Lower leg skin (tissue), 3 donors: ENCODE data around the gene CYS1.

Experiments
- POLR2A ChIP-seq, 2 donors: fragments of 450-650 bp; IDR thresholded peaks; one replicate each; pipeline ENCODE4 v1.6.1; 2016 to 2017; ENCODE audit warnings: antibody characterized with exemption in 2 of 2, mild to moderate bottlenecking in 1 of 2, moderate library complexity in 1 of 2
- TF ChIP-seq, protein P1 (sequence below), 3 donors: fragments of 450-650 bp; IDR thresholded peaks; one replicate each; pipeline ENCODE4 v1.5.1; 2016; ENCODE audit warnings: antibody characterized with exemption in 3 of 3, mild to moderate bottlenecking in 3 of 3, moderate library complexity in 2 of 3

GRCh38 chr2:10095175-10095574 is 15.0 kb upstream of the CYS1 start:
- TF ChIP-seq, protein P1, sequence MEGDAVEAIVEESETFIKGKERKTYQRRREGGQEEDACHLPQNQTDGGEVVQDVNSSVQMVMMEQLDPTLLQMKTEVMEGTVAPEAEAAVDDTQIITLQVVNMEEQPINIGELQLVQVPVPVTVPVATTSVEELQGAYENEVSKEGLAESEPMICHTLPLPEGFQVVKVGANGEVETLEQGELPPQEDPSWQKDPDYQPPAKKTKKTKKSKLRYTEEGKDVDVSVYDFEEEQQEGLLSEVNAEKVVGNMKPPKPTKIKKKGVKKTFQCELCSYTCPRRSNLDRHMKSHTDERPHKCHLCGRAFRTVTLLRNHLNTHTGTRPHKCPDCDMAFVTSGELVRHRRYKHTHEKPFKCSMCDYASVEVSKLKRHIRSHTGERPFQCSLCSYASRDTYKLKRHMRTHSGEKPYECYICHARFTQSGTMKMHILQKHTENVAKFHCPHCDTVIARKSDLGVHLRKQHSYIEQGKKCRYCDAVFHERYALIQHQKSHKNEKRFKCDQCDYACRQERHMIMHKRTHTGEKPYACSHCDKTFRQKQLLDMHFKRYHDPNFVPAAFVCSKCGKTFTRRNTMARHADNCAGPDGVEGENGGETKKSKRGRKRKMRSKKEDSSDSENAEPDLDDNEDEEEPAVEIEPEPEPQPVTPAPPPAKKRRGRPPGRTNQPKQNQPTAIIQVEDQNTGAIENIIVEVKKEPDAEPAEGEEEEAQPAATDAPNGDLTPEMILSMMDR (IDR thresholded peaks at IDR 0.05), result no peak
- no peak for TF ChIP-seq POLR2A (IDR thresholded peaks at IDR 0.05)
